ENCODE data around the gene CABYR. TPM values are rescaled to one million over a fixed set of nuclear protein-coding genes. Genes with fewer than 3 reads are reported as not detected.

The CABYR gene
- total RNA-seq, 4 donors from 2014 or later, result 1.3 to 3.3 (median 2.5) TPM

GRCh38 chr18:24111936-24112335, 26.9 kb upstream of the CABYR start:
- WGBS, result 98% methylated on average over 2 of the region's 2 CpGs
- no peaks in the 10 kb centered on the region for H3K27me3 ChIP-seq
- DNase-seq (ENCODE audit: extremely low spot score), result peak; percentile 68
- H3K27ac ChIP-seq (replicated peaks in 1 of 4), result no peak overlapping the region
- H3K36me3 ChIP-seq, result peaks cover 0 to 23% (median 7%) of the 10 kb centered on the region in 4 donors
- intact Hi-C loops (cut with DNase I), result no loop called here
- H3K9me3 ChIP-seq, result no peaks in the 10 kb centered on the region
- H3K4me1 ChIP-seq, result no peaks in the 10 kb centered on the region
- TF ChIP-seq, protein P1, sequence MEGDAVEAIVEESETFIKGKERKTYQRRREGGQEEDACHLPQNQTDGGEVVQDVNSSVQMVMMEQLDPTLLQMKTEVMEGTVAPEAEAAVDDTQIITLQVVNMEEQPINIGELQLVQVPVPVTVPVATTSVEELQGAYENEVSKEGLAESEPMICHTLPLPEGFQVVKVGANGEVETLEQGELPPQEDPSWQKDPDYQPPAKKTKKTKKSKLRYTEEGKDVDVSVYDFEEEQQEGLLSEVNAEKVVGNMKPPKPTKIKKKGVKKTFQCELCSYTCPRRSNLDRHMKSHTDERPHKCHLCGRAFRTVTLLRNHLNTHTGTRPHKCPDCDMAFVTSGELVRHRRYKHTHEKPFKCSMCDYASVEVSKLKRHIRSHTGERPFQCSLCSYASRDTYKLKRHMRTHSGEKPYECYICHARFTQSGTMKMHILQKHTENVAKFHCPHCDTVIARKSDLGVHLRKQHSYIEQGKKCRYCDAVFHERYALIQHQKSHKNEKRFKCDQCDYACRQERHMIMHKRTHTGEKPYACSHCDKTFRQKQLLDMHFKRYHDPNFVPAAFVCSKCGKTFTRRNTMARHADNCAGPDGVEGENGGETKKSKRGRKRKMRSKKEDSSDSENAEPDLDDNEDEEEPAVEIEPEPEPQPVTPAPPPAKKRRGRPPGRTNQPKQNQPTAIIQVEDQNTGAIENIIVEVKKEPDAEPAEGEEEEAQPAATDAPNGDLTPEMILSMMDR (IDR thresholded peaks at IDR 0.05), result no peak
- TF ChIP-seq POLR2AphosphoS5 (IDR thresholded peaks at IDR 0.05) (no peak), EP300 (IDR thresholded peaks at IDR 0.05) (no peak), POLR2A (IDR thresholded peaks at IDR 0.05; ENCODE audit: low read depth) (no peak)
- H3K4me3 ChIP-seq, result no peak overlapping the region

DNA sequence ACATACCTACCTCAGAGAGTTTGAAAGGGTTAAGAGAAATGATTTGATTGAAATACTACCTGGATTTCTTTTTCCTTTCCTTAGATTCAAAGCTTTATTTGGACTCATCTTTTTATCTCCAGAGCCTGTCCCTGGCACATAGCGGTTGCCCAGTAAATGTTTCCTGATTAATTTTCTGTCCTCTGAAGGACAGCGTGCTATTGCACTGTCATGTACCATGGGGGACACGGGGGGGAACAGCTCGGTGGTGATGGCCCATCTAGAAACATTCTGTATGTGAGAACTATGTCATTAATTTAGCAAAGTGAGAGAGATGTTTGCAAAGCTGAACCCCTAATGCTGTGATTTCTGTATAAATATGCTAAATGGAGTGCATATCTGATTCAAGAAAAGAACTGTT, 26.4 kb upstream of the CABYR start:
- intact Hi-C loops (cut with DNase I), result no loop called here
- no peak overlapping the region for H3K27ac ChIP-seq (replicated peaks in 1 of 4)

DNA sequence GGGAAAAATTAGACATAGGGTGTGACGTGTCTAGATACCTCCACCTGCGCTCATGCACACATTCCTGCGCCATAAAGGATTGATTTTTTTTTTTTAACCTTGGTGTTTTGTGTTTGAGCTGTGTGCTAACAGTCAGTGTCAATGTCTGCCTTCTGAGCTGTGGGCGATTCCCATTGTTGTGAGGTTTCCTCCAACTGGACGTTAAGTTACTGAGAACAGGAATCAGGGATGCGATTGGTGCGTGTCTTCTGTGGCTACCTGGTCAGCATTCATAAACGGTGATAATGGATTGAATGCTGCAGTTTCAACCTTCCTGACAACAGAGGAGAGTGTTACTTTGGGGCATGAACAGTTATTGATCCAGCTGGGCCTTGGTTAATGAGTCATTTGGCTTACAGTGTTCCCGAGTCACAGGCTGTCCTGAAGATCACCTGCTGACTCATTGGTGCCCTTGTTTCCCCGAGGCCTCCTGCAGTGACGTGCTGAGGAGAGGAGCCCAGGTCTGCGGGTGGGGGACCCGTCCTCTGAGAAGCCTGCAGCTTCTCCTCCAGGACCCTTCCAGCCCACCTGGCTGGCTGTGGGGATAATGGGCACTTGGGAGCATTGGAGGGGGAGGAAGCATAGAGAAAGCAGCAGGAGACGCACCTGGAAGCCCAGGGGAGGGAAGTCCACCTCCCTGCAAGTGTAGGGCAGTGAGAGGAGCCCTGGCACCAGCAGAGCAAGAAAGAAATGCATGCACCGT, 25.8 kb upstream of the CABYR start:
- H3K4me1 ChIP-seq, result no peaks in the 10 kb centered on the region
- H3K27me3 ChIP-seq, result no peaks in the 10 kb centered on the region
- no peak overlapping the region for H3K27ac ChIP-seq (replicated peaks in 1 of 4)
- H3K36me3 ChIP-seq, result peaks cover 0 to 23% (median 7%) of the 10 kb centered on the region in 4 donors
- DNase-seq (ENCODE audit: extremely low spot score), result peak; percentile 74
- no peak overlapping the region for H3K4me3 ChIP-seq
- intact Hi-C loops (cut with DNase I), result no loop called here
- TF ChIP-seq, protein P1 (IDR thresholded peaks at IDR 0.05), result no peak
- TF ChIP-seq EP300 (IDR thresholded peaks at IDR 0.05) (no peak), POLR2A (IDR thresholded peaks at IDR 0.05; ENCODE audit: low read depth) (no peak), POLR2AphosphoS5 (IDR thresholded peaks at IDR 0.05) (no peak)
- H3K9me3 ChIP-seq, result no peaks in the 10 kb centered on the region
- WGBS, result 86% methylated on average over 15 of the region's 15 CpGs

More for the DNA sequence above, 26.4 kb upstream of the CABYR start:
- no peaks in the 10 kb centered on the region for H3K27me3 ChIP-seq
- WGBS, result 88% methylated on average over 4 of the region's 4 CpGs
- TF ChIP-seq POLR2A (IDR thresholded peaks at IDR 0.05; ENCODE audit: low read depth), result no peak
- TF ChIP-seq, protein P1 (IDR thresholded peaks at IDR 0.05), result no peak
- TF ChIP-seq EP300 (IDR thresholded peaks at IDR 0.05), result no peak
- TF ChIP-seq POLR2AphosphoS5 (IDR thresholded peaks at IDR 0.05), result no peak
- H3K36me3 ChIP-seq, result peaks cover 0 to 23% (median 7%) of the 10 kb centered on the region in 4 donors
- DNase-seq (ENCODE audit: extremely low spot score), result peak; percentile 19
- no peaks in the 10 kb centered on the region for H3K9me3 ChIP-seq
- H3K4me3 ChIP-seq, result no peak overlapping the region
- H3K4me1 ChIP-seq, result no peaks in the 10 kb centered on the region

DNA sequence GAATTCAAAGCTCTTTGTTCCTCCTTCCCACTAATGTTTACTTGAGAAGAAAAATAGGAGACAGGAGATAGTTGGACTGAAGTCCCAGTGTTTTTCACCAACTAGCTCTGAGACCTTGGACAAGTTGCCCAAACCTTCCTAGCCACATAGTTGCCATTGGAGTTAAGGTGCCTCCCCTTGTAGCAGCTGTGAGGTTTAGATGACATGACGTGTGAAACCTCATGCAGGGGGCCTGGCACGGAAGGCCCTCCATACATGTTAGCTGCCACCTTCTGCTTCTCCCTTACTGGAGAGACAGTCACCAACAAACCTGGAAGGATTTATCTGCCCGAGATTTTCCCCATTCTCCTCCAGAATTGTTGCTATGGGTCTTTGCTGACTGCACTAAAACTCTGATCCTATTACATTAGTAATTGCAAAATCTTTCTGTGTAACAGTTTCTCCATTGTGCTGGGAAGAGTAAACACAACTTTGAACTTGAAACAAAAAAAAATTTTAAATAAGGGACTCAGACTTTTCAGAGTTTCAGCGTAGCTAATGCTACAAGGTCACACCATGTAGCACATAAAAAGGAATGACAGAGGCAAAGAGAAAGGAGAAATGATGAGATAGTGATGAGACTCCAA, 23.8 kb upstream of the CABYR start:
- Histone ChIP-seq H3K9me3 (no peaks in the 10 kb centered on the region), H3K4me3 (no peak overlapping the region), H3K4me1 (peaks cover 0 to 4% (median 0%) of the 10 kb centered on the region in 4 donors), H3K27ac (replicated peaks in 1 of 4) (no peak overlapping the region), H3K36me3 (peaks cover 0 to 29% (median 7%) of the 10 kb centered on the region in 4 donors), H3K27me3 (no peaks in the 10 kb centered on the region)
- TF ChIP-seq POLR2A (IDR thresholded peaks at IDR 0.05; ENCODE audit: low read depth) (no peak), POLR2AphosphoS5 (IDR thresholded peaks at IDR 0.05) (no peak), EP300 (IDR thresholded peaks at IDR 0.05) (no peak)
- TF ChIP-seq, protein P1 (IDR thresholded peaks at IDR 0.05), result no peak
- DNase-seq (ENCODE audit: extremely low spot score), result peak; percentile 89
- WGBS, result 75% methylated on average over 4 of the region's 4 CpGs
- intact Hi-C loops (cut with DNase I), result loop anchor here (5.0 kb wide), 4 partner anchors 103 to 488 kb away; partner anchors contain the start of gene TTC39C
